ENCODE results near the gene ZNF283. TPM values are rescaled to one million over a fixed set of nuclear protein-coding genes. Genes with fewer than 3 reads are reported as not detected.

The ZNF283 gene
- total and polyA plus RNA-seq, 9 of the 15 experiments (the other 6 are each of a cell fraction or from before 2014, with no cell fraction given): 6.0 to 19.5 (median 9.8) TPM

DNA sequence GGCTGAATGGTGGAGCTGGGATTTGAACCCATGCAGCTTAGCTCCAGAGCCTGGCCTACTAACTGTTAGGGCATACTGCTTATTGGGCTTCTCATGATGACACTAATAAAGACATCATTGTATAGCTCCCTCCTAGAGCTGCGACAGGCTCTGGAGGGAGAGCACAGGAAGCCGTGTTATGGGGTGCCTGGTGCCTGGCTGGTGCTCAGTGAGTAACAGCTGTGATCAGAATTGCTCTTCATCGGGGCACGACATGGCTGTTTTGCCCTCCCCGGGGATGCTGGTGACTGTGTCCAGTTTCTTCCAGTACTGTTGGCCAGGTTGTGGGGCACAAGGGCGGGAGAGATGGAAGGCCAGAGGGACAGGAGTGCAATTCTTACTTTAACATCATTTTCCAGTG is 30.0 kb upstream of the ZNF283 start (continued):
- TF ChIP-seq, protein P1, sequence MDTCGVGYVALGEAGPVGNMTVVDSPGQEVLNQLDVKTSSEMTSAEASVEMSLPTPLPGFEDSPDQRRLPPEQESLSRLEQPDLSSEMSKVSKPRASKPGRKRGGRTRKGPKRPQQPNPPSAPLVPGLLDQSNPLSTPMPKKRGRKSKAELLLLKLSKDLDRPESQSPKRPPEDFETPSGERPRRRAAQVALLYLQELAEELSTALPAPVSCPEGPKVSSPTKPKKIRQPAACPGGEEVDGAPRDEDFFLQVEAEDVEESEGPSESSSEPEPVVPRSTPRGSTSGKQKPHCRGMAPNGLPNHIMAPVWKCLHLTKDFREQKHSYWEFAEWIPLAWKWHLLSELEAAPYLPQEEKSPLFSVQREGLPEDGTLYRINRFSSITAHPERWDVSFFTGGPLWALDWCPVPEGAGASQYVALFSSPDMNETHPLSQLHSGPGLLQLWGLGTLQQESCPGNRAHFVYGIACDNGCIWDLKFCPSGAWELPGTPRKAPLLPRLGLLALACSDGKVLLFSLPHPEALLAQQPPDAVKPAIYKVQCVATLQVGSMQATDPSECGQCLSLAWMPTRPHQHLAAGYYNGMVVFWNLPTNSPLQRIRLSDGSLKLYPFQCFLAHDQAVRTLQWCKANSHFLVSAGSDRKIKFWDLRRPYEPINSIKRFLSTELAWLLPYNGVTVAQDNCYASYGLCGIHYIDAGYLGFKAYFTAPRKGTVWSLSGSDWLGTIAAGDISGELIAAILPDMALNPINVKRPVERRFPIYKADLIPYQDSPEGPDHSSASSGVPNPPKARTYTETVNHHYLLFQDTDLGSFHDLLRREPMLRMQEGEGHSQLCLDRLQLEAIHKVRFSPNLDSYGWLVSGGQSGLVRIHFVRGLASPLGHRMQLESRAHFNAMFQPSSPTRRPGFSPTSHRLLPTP (IDR thresholded peaks at IDR 0.05; ENCODE audit: borderline replicate concordance, extremely low read depth, insufficient read length): no peak
- no peak for TF ChIP-seq ZNF707 (CRISPR knock-in tag; conservative IDR thresholded peaks at IDR 0.05)
- TF ChIP-seq, protein P2, sequence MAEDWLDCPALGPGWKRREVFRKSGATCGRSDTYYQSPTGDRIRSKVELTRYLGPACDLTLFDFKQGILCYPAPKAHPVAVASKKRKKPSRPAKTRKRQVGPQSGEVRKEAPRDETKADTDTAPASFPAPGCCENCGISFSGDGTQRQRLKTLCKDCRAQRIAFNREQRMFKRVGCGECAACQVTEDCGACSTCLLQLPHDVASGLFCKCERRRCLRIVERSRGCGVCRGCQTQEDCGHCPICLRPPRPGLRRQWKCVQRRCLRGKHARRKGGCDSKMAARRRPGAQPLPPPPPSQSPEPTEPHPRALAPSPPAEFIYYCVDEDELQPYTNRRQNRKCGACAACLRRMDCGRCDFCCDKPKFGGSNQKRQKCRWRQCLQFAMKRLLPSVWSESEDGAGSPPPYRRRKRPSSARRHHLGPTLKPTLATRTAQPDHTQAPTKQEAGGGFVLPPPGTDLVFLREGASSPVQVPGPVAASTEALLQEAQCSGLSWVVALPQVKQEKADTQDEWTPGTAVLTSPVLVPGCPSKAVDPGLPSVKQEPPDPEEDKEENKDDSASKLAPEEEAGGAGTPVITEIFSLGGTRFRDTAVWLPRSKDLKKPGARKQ (CRISPR knock-in tag; IDR thresholded peaks at IDR 0.05): no peak
- no peak for TF ChIP-seq ZSCAN29 (IDR thresholded peaks at IDR 0.05)

DNA sequence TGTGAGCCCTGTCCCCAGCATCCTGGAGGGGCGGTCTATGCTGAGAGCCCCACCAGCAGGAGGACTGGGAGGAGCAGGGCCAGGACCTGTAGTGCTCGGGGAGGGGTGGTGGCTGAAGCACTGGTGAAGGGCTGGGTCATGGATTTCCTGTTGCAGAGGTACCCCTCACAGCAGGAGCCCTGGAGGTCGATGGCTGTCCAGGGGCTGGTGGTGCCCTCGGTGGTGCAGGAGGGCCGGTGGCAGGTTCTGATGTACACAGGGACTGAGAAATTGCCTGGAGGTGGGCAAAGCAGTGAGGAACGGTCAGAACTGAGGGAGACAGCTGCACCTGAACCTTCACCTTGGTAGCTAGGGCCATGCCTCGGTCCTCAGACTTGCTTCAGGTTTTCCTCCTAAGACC is 29.6 kb upstream of the ZNF283 start:
- Histone ChIP-seq H2AFZ (ENCODE audit: low read depth, low read length) (no peak overlapping the region), H3K9ac (ENCODE audit: insufficient read depth in 1 of 2, low read depth in 2 of 2, low read length in 2 of 2) (0 out of 4 replicates have a peak overlapping the region, but pooled peaks of 1 of the 2 experiments have one; percentile 26), H3K4me2 (ENCODE audit: insufficient read depth, low read length) (no peak overlapping the region), H3K27ac (ENCODE audit: extremely low read depth, low read depth, low read length) (no peak overlapping the region), H3K9me1 (ENCODE audit: control insufficient read depth, insufficient read depth, low read length) (no peaks in the 10 kb centered on the region), H4K20me1 (replicated peaks; ENCODE audit: control insufficient read depth, insufficient read depth, low read length) (no peaks in the 10 kb centered on the region; the same call in 1 of the 2 replicates), H3K79me2 (ENCODE audit: control insufficient read depth, insufficient read depth, low read length) (no peaks in the 10 kb centered on the region), H3K4me1 (replicated peaks in 1 of 2; ENCODE audit: control insufficient read depth in 2 of 2, insufficient read depth in 2 of 2, low read length in 2 of 2) (peaks cover 0 to 19% of the 10 kb centered on the region in 2 experiments; a peak in 4 of 5 replicates), H3K27me3 (ENCODE audit: control insufficient read depth in 2 of 2, insufficient read depth in 2 of 2, low read length in 2 of 2) (peaks cover 6 to 17% of the 10 kb centered on the region in 2 experiments; a peak in 3 of 5 replicates), H3K36me3 (ENCODE audit: control insufficient read depth, insufficient read depth, low read length) (no peaks in the 10 kb centered on the region), H3K4me3 (no peak overlapping the region), H3K9me3 (replicated peaks; ENCODE audit: control insufficient read depth, insufficient read depth, low read depth, low read length) (no peaks in the 10 kb centered on the region)
- CTCF ChIA-PET (ENCODE audit: low intra/inter-chr PET ratio): no interaction called here
- POLR2A ChIA-PET: interaction anchor here (1.1 kb wide), 3 partner anchors 8 to 187 kb away, joined by 3 to 4 read pairs (median 3); partner anchors contain the start of gene SMG9
- DNase-seq (ENCODE audit: extremely low read depth in 1 of 4, low spot score in 3 of 4) (no peak), FAIRE-seq (no peak), ATAC-seq (no peak)
- 15% methylated on average over 7 of the region's 7 CpGs for WGBS (ENCODE audit: insufficient coverage, low coverage, missing lambda C conversion rate)
- in situ Hi-C loops (cut with MboI) (no loop called here), intact Hi-C loops (cut with micrococcal nuclease) (no loop called here)
- BruUV-seq (replicated peaks): no TSS peak
- TF ChIP-seq BMI1 (IDR thresholded peaks at IDR 0.05; ENCODE audit: low read length) (no peak), ESRRB (CRISPR knock-in tag; IDR thresholded peaks at IDR 0.05; ENCODE audit: borderline replicate concordance) (no peak), ZNF174 (CRISPR knock-in tag; IDR thresholded peaks at IDR 0.05) (no peak), ZNF444 (CRISPR knock-in tag; IDR thresholded peaks at IDR 0.05) (no peak), NFIC (IDR thresholded peaks at IDR 0.05) (no peak), HDAC8 (tag; IDR thresholded peaks at IDR 0.05) (no peak), FOS (IDR thresholded peaks at IDR 0.05; ENCODE audit: extremely low read depth, insufficient read length) (no peak), HNRNPUL1 (IDR thresholded peaks at IDR 0.05; ENCODE audit: low read length) (no peak)
- TF ChIP-seq, protein P3, sequence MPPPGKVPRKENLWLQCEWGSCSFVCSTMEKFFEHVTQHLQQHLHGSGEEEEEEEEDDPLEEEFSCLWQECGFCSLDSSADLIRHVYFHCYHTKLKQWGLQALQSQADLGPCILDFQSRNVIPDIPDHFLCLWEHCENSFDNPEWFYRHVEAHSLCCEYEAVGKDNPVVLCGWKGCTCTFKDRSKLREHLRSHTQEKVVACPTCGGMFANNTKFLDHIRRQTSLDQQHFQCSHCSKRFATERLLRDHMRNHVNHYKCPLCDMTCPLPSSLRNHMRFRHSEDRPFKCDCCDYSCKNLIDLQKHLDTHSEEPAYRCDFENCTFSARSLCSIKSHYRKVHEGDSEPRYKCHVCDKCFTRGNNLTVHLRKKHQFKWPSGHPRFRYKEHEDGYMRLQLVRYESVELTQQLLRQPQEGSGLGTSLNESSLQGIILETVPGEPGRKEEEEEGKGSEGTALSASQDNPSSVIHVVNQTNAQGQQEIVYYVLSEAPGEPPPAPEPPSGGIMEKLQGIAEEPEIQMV (tag; conservative IDR thresholded peaks at IDR 0.05; ENCODE audit: low read depth): no peak

Measured in K562 (cell line).